ENCODE measurements around the gene TNKS2.

The TNKS2 gene

DNA sequence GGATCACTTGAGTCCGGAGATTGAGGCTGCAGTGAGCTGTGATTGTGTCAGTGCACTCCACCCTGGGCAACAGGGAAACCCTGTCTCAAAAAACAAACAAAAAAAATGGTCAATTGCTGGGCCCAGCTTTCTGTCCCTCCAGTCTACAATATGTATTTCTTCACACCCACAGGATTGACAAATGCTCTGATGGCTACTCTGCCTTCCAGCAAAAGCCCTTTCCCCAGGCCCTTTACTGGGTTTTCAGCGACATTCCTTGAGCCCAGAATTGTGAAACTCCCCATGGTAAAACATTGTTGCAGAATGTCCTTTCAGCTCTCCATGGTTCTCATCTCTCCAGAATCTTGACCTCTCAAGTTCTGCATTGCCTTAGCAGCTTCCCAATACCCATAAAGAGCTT lies 23.7 kb upstream of the TNKS2 start:
- TF ChIP-seq, protein P1, sequence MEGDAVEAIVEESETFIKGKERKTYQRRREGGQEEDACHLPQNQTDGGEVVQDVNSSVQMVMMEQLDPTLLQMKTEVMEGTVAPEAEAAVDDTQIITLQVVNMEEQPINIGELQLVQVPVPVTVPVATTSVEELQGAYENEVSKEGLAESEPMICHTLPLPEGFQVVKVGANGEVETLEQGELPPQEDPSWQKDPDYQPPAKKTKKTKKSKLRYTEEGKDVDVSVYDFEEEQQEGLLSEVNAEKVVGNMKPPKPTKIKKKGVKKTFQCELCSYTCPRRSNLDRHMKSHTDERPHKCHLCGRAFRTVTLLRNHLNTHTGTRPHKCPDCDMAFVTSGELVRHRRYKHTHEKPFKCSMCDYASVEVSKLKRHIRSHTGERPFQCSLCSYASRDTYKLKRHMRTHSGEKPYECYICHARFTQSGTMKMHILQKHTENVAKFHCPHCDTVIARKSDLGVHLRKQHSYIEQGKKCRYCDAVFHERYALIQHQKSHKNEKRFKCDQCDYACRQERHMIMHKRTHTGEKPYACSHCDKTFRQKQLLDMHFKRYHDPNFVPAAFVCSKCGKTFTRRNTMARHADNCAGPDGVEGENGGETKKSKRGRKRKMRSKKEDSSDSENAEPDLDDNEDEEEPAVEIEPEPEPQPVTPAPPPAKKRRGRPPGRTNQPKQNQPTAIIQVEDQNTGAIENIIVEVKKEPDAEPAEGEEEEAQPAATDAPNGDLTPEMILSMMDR (IDR thresholded peaks at IDR 0.05; ENCODE audit: insufficient read depth, low read length, poor library complexity, severe bottlenecking): no peak

DNA sequence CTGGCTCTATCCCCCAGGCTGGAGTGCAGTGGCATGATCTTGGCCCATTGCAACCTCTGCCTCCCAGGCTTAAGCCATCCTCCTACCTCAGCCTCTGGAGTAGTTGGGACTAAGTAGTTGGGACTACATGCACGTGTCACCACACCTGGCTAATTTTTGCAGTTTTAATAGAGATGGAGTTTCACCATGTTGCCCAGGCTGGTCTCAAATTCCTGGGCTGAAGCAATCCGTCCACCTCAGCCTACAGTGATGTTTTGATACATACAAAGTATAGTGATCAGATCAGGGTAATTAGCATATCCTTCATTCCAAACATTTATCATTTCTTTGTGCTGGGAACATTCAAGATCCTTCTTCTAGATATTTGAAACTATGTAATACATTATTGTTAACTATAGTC lies 22.5 kb upstream of the TNKS2 start:
- TF ChIP-seq, protein P1 (IDR thresholded peaks at IDR 0.05; ENCODE audit: insufficient read depth, low read length, poor library complexity, severe bottlenecking): no peak
- no peak for DNase-seq (ENCODE audit: extremely low read depth, insufficient read length)
- no peak overlapping the region for H3K4me3 ChIP-seq (replicated peaks; ENCODE audit: low read depth, low read length)
- no peaks in the 10 kb centered on the region; the same call in 1 of the 2 replicates for H3K27me3 ChIP-seq (replicated peaks; ENCODE audit: control insufficient read depth, insufficient read depth, low read length)
- H3K36me3 ChIP-seq (ENCODE audit: control insufficient read depth, insufficient read depth, low read length): no peaks in the 10 kb centered on the region

More for the DNA sequence above, 23.7 kb upstream of the TNKS2 start:
- Histone ChIP-seq H3K27me3 (replicated peaks; ENCODE audit: control insufficient read depth, insufficient read depth, low read length) (no peaks in the 10 kb centered on the region; the same call in 1 of the 2 replicates), H3K36me3 (ENCODE audit: control insufficient read depth, insufficient read depth, low read length) (no peaks in the 10 kb centered on the region), H3K4me3 (replicated peaks; ENCODE audit: low read depth, low read length) (no peak overlapping the region)
- DNase-seq (ENCODE audit: extremely low read depth, insufficient read length): no peak

DNA sequence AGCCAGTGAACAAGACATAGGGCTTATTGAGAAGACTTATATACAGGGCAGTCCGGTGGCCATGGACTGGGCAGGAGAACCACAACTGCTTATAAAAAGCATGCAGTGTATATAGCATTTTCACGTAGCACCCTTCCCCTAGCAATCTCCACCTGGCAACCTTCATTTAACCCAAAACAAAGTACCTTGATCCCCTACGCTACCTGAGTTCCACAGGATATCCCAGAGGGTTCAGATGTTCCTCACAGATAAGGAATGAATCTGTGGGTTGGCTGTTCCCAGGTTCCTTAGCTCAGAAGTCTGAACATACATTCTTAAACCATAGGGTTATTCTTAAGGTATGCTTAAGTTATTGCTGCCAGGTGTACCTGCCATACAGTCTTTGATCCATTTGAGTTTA lies 22.0 kb upstream of the TNKS2 start:
- no peaks in the 10 kb centered on the region for H3K36me3 ChIP-seq (ENCODE audit: control insufficient read depth, insufficient read depth, low read length)
- H3K27me3 ChIP-seq (replicated peaks; ENCODE audit: control insufficient read depth, insufficient read depth, low read length): no peaks in the 10 kb centered on the region; the same call in 1 of the 2 replicates
- H3K4me3 ChIP-seq (replicated peaks; ENCODE audit: low read depth, low read length): no peak overlapping the region
- TF ChIP-seq, protein P1 (IDR thresholded peaks at IDR 0.05; ENCODE audit: insufficient read depth, low read length, poor library complexity, severe bottlenecking): no peak
- no peak for DNase-seq (ENCODE audit: extremely low read depth, insufficient read length)

DNA sequence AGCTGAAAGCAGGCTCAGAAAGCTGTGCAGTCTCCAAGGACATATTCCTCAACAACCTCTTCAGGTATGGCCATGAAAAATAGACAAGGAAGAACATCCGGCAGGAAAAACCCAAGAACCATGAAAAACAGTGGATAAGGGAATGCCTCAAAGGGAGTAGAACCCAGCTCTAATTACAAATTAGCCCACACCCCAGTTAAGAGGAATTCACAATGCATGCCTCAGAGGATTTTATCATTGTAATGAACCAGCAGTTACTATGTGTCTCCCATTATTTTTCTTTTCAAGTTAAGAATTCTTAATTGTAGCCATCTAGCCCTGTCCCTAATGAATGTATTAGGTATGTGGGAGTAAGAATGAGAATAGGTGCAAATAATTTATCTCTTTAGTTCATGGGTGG lies 19.7 kb upstream of the TNKS2 start:
- no peaks in the 10 kb centered on the region; the same call in 1 of the 2 replicates for H3K27me3 ChIP-seq (replicated peaks; ENCODE audit: control insufficient read depth, insufficient read depth, low read length)
- no peak overlapping the region for H3K4me3 ChIP-seq (replicated peaks; ENCODE audit: low read depth, low read length)
- H3K36me3 ChIP-seq (ENCODE audit: control insufficient read depth, insufficient read depth, low read length): no peaks in the 10 kb centered on the region
- TF ChIP-seq, protein P1 (IDR thresholded peaks at IDR 0.05; ENCODE audit: insufficient read depth, low read length, poor library complexity, severe bottlenecking): no peak
- DNase-seq (ENCODE audit: extremely low read depth, insufficient read length): no peak

DNA sequence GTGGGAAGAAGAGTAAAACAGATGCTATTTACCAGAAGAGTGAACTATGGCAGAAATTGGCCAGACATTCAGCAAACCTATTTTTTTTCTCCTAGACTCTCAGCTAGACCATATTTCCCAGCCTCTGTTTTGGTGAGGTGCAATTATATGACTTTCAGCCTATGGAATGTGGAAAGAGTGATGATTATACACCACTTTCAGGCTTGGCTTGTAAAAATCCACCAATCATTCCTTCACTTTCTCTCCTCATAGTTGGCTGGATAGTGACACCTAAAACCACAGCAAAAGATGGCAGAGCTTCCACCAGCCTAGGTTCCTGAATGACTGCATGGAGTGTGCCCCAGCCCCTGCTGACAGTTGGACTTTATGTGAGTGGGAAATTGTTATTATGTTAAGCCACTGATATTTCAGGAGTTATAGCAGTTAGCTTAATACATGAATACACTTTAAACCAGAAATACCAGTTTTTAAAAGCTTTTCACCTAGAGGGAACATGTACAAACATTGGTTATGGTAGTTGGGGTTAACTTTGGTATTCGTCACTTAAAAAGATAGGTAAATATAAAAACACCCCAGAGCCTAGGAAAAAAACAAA lies 19.1 kb upstream of the TNKS2 start:
- TF ChIP-seq, protein P1 (IDR thresholded peaks at IDR 0.05; ENCODE audit: insufficient read depth, low read length, poor library complexity, severe bottlenecking): no peak
- Histone ChIP-seq H3K4me3 (replicated peaks; ENCODE audit: low read depth, low read length) (no peak overlapping the region), H3K27me3 (replicated peaks; ENCODE audit: control insufficient read depth, insufficient read depth, low read length) (no peaks in the 10 kb centered on the region; the same call in 1 of the 2 replicates), H3K36me3 (ENCODE audit: control insufficient read depth, insufficient read depth, low read length) (no peaks in the 10 kb centered on the region)
- no peak for DNase-seq (ENCODE audit: extremely low read depth, insufficient read length)

DNA sequence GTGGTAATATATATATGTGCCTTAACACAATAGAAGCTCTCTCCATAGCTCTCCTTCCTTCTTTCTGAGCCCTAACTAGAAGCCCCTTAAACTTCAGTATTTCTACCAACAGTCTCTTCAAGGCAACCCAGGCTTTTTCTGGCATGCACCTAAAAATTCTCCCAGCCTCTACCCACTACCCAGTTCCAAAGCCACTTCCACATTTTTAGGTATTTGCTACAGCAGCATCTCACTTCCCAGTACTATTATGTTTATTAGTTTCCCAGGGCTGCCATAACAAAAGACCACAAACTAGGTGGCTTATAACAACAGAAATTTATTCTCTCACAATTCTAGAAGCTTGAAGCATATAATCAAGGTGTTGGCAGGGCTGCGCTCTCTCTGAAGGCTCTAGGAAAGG lies 15.7 kb upstream of the TNKS2 start:
- DNase-seq (ENCODE audit: extremely low read depth, insufficient read length): no peak
- no peaks in the 10 kb centered on the region for H3K36me3 ChIP-seq (ENCODE audit: control insufficient read depth, insufficient read depth, low read length)
- H3K27me3 ChIP-seq (replicated peaks; ENCODE audit: control insufficient read depth, insufficient read depth, low read length): no peaks in the 10 kb centered on the region; the same call in 1 of the 2 replicates
- H3K4me3 ChIP-seq (replicated peaks; ENCODE audit: low read depth, low read length): no peak overlapping the region
- TF ChIP-seq, protein P1 (IDR thresholded peaks at IDR 0.05; ENCODE audit: insufficient read depth, low read length, poor library complexity, severe bottlenecking): no peak

Data from GM06990 (cell line).